Measurements from ENCODE around the gene CDH12.

DNA sequence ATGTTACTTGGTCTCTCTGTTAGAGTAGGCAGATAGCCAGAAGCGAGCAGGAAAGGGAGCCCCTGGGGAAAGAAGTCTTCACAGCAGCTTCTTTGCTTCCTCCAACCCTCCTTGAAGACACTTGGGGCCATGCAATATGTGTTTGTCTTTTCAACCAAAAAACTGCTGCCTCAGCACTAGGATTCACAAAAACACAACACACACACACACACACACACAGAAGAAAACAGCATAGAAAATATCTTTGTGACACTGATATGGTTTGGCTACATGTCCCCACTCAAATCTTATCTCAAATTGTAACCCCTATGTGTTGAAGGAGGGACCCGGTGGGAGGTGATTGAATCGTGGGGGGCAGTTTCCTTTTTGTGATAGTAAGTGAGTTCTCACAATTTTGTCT lies 133.3 kb downstream of the CDH12 start:
- TF ChIP-seq EZH2 (IDR thresholded peaks at IDR 0.05; ENCODE audit: insufficient read depth, poor library complexity, severe bottlenecking) (no peak), EZH2phosphoT487 (IDR thresholded peaks at IDR 0.05; ENCODE audit: insufficient read depth, low read depth) (no peak)
